Measurements from ENCODE around the gene NTNG2. TPM values are rescaled to one million over a fixed set of nuclear protein-coding genes. Genes with fewer than 3 reads are reported as not detected.

The NTNG2 gene
- total and polyA plus RNA-seq, 2 donors (not counting 3 experiments of a cell fraction or from before 2014, with no cell fraction given): 0.08 to 0.88 TPM

DNA sequence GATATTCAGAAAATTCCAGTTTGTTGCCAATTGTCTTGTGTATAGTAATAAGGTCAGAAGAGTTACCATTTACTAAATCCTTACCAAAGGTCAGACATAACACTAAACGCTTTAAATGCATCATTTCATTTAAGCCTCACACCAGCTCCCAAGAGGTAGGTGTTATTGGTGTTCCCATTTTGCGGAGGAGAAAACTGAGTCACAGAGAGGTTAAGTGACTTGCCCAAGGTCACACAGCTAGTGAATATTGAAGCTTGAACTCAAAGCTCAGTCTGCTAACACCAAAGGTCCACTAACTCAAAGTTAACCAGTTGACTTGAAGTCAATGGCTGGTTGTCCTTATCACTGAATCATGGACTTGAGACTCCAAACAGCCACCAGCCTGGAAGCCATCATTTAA, 40.8 kb upstream of the NTNG2 start:
- Histone ChIP-seq H2AFZ (ENCODE audit: low read depth, low read length) (no peak overlapping the region), H3K27ac (ENCODE audit: insufficient read depth, low read depth, low read length) (no peak overlapping the region), H4K20me1 (replicated peaks; ENCODE audit: control insufficient read depth, extremely low read depth, insufficient read depth, low read length) (no peaks in the 10 kb centered on the region), H3K4me2 (ENCODE audit: insufficient read depth, low read length) (no peak overlapping the region), H3K4me1 (ENCODE audit: control insufficient read depth, extremely low read depth, insufficient read depth, low read length) (peaks cover 5% of the 10 kb centered on the region), H3K9me1 (replicated peaks; ENCODE audit: control insufficient read depth, extremely low read depth, insufficient read depth, low read length) (no peaks in the 10 kb centered on the region), H3K4me3 (replicated peaks in 1 of 3; ENCODE audit: insufficient read depth in 1 of 3, low read depth in 1 of 3, low read length in 3 of 3) (no peak overlapping the region), H3K9me3 (replicated peaks; ENCODE audit: control insufficient read depth, insufficient read depth, low read length) (no peaks in the 10 kb centered on the region), H3K27me3 (ENCODE audit: control insufficient read depth in 2 of 2, insufficient read depth in 2 of 2, low read length in 2 of 2) (peaks cover 16 to 24% of the 10 kb centered on the region in 2 experiments), H3K79me2 (ENCODE audit: control insufficient read depth, insufficient read depth, low read length) (no peaks in the 10 kb centered on the region), H3K9ac (replicated peaks; ENCODE audit: extremely low read depth, insufficient read depth, low read length) (no peak overlapping the region), H3K36me3 (ENCODE audit: control insufficient read depth in 2 of 2, extremely low read depth in 1 of 2, insufficient read depth in 2 of 2, low read length in 2 of 2) (no peaks in the 10 kb centered on the region)
- BruUV-seq (replicated peaks): no TSS peak
- ChIA-PET CTCF (no interaction called here), POLR2A (no interaction called here)
- intact Hi-C loops (cut with micrococcal nuclease): no loop called here
- TF ChIP-seq FOS (IDR thresholded peaks at IDR 0.05; ENCODE audit: borderline replicate concordance, insufficient read depth, low read length) (no peak), GATA2 (IDR thresholded peaks at IDR 0.05; ENCODE audit: insufficient read depth, insufficient read length, low read depth, low read length) (no peak), POLR2AphosphoS5 (IDR thresholded peaks at IDR 0.05; ENCODE audit: insufficient read depth, low read depth, low read length) (no peak), POLR2A (IDR thresholded peaks at IDR 0.05; ENCODE audit: low read depth, low read length) (no peak), MYC (IDR thresholded peaks at IDR 0.05; ENCODE audit: low read depth, low read length) (no peak), EZH2 (IDR thresholded peaks at IDR 0.05; ENCODE audit: borderline replicate concordance, low read depth, low read length, severe bottlenecking) (no peak), JUN (IDR thresholded peaks at IDR 0.05; ENCODE audit: borderline replicate concordance, insufficient read depth, insufficient read length, low read depth) (no peak)
- TF ChIP-seq, protein P1, sequence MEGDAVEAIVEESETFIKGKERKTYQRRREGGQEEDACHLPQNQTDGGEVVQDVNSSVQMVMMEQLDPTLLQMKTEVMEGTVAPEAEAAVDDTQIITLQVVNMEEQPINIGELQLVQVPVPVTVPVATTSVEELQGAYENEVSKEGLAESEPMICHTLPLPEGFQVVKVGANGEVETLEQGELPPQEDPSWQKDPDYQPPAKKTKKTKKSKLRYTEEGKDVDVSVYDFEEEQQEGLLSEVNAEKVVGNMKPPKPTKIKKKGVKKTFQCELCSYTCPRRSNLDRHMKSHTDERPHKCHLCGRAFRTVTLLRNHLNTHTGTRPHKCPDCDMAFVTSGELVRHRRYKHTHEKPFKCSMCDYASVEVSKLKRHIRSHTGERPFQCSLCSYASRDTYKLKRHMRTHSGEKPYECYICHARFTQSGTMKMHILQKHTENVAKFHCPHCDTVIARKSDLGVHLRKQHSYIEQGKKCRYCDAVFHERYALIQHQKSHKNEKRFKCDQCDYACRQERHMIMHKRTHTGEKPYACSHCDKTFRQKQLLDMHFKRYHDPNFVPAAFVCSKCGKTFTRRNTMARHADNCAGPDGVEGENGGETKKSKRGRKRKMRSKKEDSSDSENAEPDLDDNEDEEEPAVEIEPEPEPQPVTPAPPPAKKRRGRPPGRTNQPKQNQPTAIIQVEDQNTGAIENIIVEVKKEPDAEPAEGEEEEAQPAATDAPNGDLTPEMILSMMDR (IDR thresholded peaks at IDR 0.05; ENCODE audit: extremely low read depth in 1 of 2, insufficient read depth in 1 of 2, low read depth in 1 of 2, low read length in 2 of 2): no peak
- TF ChIP-seq, protein P2, sequence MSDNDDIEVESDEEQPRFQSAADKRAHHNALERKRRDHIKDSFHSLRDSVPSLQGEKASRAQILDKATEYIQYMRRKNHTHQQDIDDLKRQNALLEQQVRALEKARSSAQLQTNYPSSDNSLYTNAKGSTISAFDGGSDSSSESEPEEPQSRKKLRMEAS (IDR thresholded peaks at IDR 0.05; ENCODE audit: insufficient read depth, insufficient read length): no peak
- DNase-seq (ENCODE audit: low read depth, low spot score) (no peak), FAIRE-seq (no peak)
- dilution Hi-C loops (cut with MboI; ENCODE audit: extremely low pct_ligation_motif_present, low sequenced_read_pairs): loop anchor here (25.0 kb wide), 1 partner anchor 309 kb away; no protein-coding TSS in a partner anchor
